ENCODE results near the gene DALRD3.
"Not testable (repeated sequence)": the region's sequence is repeated elsewhere in the genome, so short reads cannot be mapped to it uniquely, and the experiment has no call there.

Gene DALRD3

DNA sequence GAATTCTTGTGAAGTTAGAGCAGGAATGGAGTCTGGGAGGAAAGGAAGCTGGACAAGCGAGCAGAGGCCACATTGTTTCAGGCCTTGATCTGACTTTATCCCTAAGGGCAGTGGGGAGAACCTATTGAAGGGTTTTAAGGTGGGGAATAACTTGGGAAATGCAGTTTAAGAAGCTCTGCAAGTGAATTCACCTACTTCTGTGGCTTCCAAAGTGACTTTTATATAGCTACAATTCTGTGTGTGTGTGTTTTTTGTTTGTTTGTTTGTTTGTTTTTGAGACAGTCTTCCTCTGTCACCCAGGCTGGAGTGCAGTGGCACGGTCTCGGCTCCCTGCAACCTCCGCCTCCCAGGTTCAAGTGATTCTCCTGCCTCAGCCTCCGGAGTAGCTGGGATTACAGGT, 9.8 kb downstream of the DALRD3 start:
- H3K9me3 ChIP-seq (ENCODE audit: control insufficient read depth, insufficient read depth, low read depth, low read length); H3K4me1 ChIP-seq (ENCODE audit: control insufficient read depth, insufficient read depth, low read length): not testable (repeated sequence)
- POLR2A ChIA-PET: interaction anchor here (0.6 to 4.4 kb wide), 5 partner anchors 12 to 94 kb away, joined by 3 to 141 read pairs (median 34); partner anchors contain the start of genes DALRD3, NDUFAF3 and P4HTM
- TF ChIP-seq ZNF394 (tag by site-specific recombination; IDR thresholded peaks at IDR 0.05; ENCODE audit: borderline replicate concordance): peak; percentile 42; the same call in 1 of the 2 replicates
- TF ChIP-seq, protein P1, sequence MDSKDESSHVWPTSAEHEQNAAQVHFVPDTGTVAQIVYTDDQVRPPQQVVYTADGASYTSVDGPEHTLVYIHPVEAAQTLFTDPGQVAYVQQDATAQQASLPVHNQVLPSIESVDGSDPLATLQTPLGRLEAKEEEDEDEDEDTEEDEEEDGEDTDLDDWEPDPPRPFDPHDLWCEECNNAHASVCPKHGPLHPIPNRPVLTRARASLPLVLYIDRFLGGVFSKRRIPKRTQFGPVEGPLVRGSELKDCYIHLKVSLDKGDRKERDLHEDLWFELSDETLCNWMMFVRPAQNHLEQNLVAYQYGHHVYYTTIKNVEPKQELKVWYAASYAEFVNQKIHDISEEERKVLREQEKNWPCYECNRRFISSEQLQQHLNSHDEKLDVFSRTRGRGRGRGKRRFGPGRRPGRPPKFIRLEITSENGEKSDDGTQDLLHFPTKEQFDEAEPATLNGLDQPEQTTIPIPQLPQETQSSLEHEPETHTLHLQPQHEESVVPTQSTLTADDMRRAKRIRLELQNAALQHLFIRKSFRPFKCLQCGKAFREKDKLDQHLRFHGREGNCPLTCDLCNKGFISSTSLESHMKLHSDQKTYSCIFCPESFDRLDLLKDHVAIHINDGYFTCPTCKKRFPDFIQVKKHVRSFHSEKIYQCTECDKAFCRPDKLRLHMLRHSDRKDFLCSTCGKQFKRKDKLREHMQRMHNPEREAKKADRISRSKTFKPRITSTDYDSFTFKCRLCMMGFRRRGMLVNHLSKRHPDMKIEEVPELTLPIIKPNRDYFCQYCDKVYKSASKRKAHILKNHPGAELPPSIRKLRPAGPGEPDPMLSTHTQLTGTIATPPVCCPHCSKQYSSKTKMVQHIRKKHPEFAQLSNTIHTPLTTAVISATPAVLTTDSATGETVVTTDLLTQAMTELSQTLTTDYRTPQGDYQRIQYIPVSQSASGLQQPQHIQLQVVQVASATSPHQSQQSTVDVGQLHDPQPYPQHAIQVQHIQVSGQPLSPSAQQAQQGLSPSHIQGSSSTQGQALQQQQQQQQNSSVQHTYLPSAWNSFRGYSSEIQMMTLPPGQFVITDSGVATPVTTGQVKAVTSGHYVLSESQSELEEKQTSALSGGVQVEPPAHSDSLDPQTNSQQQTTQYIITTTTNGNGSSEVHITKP (tag by site-specific recombination; IDR thresholded peaks at IDR 0.05): peak; percentile 75; the same call in 1 of the 2 replicates
- peaks cover 3 to 32% of the 10 kb centered on the region in 2 experiments; a peak in 2 of 3 replicates for H3K36me3 ChIP-seq (ENCODE audit: control insufficient read depth in 2 of 2, insufficient read depth in 1 of 2, low read length in 2 of 2)
- peak overlapping the region; percentile 74; the same call in 1 of the 2 replicates for H3K4me3 ChIP-seq (ENCODE audit: low read depth, low read length)
- CTCF ChIA-PET: interaction anchor here (0.9 to 3.8 kb wide), 6 partner anchors 8 to 21 kb away, joined by 3 to 20 read pairs (median 4); partner anchors contain the start of genes NDUFAF3 and P4HTM
- peak overlapping the region; percentile 32; the same call in 1 of the 2 replicates for H3K27ac ChIP-seq (ENCODE audit: extremely low read depth, low read depth, low read length)

DNA sequence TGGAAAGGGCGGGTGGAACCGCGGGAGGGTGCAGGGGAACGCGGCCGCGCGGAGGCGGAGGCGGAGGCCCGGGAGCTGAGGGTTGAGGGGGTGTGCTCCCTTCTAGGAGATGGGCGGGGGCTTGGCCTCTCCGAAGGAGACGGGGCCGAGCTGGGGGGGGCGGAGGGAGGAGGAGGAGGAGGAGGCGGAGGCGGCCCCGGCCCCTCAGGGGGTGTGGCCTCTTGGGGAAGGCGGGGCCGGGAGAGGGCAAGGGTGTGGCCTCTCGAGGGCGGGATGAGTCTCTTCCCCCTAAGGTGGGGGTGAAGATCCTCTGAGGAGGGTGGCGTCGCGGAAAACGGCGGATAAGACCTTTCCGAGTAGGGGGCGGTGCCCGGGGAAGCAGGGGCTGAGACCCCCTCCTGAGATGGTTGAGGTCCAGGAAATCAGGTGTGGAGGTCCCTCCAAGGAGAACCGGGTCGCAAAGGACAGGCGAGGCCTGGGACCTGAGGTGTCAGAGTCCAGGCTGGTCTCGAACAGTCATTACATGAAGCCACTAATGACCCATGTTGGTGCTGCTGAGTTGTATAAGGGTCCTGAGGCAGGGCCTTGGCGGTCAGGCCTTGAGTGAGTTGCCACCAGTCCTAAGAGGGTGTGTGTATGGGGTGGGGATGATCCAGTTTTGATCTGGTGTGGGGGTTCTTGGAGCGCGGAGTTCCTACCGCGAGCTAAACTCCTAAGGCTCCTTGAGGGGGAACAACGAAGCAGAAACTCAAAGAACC, 10.4 kb downstream of the DALRD3 start:
- H3K27ac ChIP-seq (ENCODE audit: extremely low read depth, low read depth, low read length): peak overlapping the region; percentile 93
- H3K4me1 ChIP-seq (ENCODE audit: control insufficient read depth, insufficient read depth, low read length): no peaks in the 10 kb centered on the region
- peaks cover 3 to 25% of the 10 kb centered on the region in 2 experiments; a peak in 2 of 3 replicates for H3K36me3 ChIP-seq (ENCODE audit: control insufficient read depth in 2 of 2, insufficient read depth in 1 of 2, low read length in 2 of 2)
- no peaks in the 10 kb centered on the region for H3K9me3 ChIP-seq (ENCODE audit: control insufficient read depth, insufficient read depth, low read depth, low read length)
- ChIA-PET CTCF (interaction anchor here (0.7 to 3.8 kb wide), 9 partner anchors 8 to 20 kb away, joined by 3 to 20 read pairs (median 5); partner anchors contain the start of genes NDUFAF3 and P4HTM), POLR2A (interaction anchor here (0.6 to 4.4 kb wide), 18 partner anchors 12 to 606 kb away, joined by 3 to 141 read pairs (median 6); partner anchors contain the start of genes ARIH2, DALRD3, IMPDH2 and IP6K2)
- H3K4me3 ChIP-seq (ENCODE audit: low read depth, low read length): peak overlapping the region; percentile 74
- TF ChIP-seq OVOL3 (tag by site-specific recombination; IDR thresholded peaks at IDR 0.05) (no peak), ZNF366 (tag by site-specific recombination; conservative IDR thresholded peaks at IDR 0.05) (0 out of 2 replicates have a peak, but pooled peaks have one; percentile 7), ZIC2 (tag by site-specific recombination; IDR thresholded peaks at IDR 0.05) (no peak), ZNF169 (tag by site-specific recombination; IDR thresholded peaks at IDR 0.05) (no peak), GLIS1 (tag by site-specific recombination; IDR thresholded peaks at IDR 0.05) (no peak), ZBTB48 (tag by site-specific recombination; IDR thresholded peaks at IDR 0.05) (0 out of 2 replicates have a peak, but pooled peaks have one; percentile 16), MEIS1 (CRISPR knock-in tag; IDR thresholded peaks at IDR 0.05; ENCODE audit: borderline replicate concordance) (no peak), MZF1 (tag by site-specific recombination; IDR thresholded peaks at IDR 0.05; ENCODE audit: borderline replicate concordance) (0 out of 2 replicates have a peak, but pooled peaks have one; percentile 0), SP2 (tag by site-specific recombination; IDR thresholded peaks at IDR 0.05) (peak; percentile 62), YY1 (tag by site-specific recombination; IDR thresholded peaks at IDR 0.05) (no peak), TRIM28 (IDR thresholded peaks at IDR 0.05; ENCODE audit: borderline replicate concordance, low read length) (no peak), ZBTB20 (tag by site-specific recombination; IDR thresholded peaks at IDR 0.05) (peak; percentile 48), EGR2 (tag by site-specific recombination; IDR thresholded peaks at IDR 0.05; ENCODE audit: low read depth) (peak; percentile 83), KLF9 (tag by site-specific recombination; IDR thresholded peaks at IDR 0.05; ENCODE audit: low read depth) (peak; percentile 93), KLF1 (tag by site-specific recombination; IDR thresholded peaks at IDR 0.05) (peak; percentile 69)
- TF ChIP-seq, protein P2, sequence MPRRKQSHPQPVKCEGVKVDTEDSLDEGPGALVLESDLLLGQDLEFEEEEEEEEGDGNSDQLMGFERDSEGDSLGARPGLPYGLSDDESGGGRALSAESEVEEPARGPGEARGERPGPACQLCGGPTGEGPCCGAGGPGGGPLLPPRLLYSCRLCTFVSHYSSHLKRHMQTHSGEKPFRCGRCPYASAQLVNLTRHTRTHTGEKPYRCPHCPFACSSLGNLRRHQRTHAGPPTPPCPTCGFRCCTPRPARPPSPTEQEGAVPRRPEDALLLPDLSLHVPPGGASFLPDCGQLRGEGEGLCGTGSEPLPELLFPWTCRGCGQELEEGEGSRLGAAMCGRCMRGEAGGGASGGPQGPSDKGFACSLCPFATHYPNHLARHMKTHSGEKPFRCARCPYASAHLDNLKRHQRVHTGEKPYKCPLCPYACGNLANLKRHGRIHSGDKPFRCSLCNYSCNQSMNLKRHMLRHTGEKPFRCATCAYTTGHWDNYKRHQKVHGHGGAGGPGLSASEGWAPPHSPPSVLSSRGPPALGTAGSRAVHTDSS (tag by site-specific recombination; IDR thresholded peaks at IDR 0.05): peak; percentile 51; the same call in 1 of the 2 replicates
- TF ChIP-seq, protein P3, sequence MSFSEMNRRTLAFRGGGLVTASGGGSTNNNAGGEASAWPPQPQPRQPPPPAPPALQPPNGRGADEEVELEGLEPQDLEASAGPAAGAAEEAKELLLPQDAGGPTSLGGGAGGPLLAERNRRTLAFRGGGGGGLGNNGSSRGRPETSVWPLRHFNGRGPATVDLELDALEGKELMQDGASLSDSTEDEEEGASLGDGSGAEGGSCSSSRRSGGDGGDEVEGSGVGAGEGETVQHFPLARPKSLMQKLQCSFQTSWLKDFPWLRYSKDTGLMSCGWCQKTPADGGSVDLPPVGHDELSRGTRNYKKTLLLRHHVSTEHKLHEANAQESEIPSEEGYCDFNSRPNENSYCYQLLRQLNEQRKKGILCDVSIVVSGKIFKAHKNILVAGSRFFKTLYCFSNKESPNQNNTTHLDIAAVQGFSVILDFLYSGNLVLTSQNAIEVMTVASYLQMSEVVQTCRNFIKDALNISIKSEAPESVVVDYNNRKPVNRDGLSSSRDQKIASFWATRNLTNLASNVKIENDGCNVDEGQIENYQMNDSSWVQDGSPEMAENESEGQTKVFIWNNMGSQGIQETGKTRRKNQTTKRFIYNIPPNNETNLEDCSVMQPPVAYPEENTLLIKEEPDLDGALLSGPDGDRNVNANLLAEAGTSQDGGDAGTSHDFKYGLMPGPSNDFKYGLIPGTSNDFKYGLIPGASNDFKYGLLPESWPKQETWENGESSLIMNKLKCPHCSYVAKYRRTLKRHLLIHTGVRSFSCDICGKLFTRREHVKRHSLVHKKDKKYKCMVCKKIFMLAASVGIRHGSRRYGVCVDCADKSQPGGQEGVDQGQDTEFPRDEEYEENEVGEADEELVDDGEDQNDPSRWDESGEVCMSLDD (tag by site-specific recombination; IDR thresholded peaks at IDR 0.05): 0 out of 2 replicates have a peak, but pooled peaks have one; percentile 13
- TF ChIP-seq, protein P4, sequence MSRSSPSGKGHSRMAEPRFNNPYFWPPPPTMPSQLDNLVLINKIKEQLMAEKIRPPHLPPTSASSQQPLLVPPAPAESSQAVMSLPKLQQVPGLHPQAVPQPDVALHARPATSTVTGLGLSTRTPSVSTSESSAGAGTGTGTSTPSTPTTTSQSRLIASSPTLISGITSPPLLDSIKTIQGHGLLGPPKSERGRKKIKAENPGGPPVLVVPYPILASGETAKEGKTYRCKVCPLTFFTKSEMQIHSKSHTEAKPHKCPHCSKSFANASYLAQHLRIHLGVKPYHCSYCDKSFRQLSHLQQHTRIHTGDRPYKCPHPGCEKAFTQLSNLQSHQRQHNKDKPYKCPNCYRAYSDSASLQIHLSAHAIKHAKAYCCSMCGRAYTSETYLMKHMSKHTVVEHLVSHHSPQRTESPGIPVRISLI (tag by site-specific recombination; IDR thresholded peaks at IDR 0.05): no peak
- TF ChIP-seq, protein P5, sequence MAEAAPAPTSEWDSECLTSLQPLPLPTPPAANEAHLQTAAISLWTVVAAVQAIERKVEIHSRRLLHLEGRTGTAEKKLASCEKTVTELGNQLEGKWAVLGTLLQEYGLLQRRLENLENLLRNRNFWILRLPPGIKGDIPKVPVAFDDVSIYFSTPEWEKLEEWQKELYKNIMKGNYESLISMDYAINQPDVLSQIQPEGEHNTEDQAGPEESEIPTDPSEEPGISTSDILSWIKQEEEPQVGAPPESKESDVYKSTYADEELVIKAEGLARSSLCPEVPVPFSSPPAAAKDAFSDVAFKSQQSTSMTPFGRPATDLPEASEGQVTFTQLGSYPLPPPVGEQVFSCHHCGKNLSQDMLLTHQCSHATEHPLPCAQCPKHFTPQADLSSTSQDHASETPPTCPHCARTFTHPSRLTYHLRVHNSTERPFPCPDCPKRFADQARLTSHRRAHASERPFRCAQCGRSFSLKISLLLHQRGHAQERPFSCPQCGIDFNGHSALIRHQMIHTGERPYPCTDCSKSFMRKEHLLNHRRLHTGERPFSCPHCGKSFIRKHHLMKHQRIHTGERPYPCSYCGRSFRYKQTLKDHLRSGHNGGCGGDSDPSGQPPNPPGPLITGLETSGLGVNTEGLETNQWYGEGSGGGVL (tag by site-specific recombination; IDR thresholded peaks at IDR 0.05): peak; percentile 79

Measured in HEK293 (cell line).